D341Med (cell line): ENCODE results near the gene NOTO.

Source experiments
- DNase-seq: peaks from one replicate; pipeline ENCODE4 v3.0.0; 2012; ENCODE audit warnings: low spot score

NOTO gene

GRCh38 chr2:73257425-73258125 lies 55.2 kb downstream of the NOTO start:
- DNase-seq: no peak

DNA sequence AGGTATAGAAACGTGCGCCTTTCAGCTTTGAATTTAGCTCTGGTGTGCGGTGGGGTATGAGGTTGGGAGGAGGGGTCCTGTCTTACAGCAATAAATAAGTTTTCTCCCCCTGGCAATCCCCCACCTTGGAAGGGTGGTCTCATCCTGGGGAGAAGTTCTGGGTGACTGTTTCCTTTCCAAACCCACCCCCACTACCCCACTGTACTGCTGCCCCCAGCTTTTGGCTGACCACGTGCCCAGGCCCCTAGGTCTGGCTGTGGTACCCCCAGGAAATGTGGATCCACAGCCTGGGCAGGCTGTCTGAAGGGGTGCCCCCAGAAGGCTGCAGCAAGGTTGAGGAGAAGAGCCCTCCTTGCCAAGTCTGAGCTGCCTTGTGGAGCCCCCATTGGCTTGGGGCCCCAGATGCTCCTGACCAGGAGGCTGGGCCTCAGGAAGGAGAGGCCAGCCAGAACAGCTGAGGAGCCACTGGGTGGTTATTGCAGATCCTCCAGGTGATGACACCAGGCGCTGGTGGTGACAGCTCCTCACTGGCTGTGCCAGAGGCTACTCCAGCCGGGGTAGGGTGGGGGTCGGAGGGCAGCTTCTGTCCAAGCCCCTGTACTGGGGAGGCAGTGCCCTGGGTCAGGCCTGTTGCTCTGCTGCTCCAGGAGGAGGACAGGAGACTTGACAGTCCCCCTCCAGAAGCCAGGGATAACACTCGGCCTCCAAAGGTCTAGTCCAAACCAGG lies 56.0 kb downstream of the NOTO start:
- no peak for DNase-seq

- DNase-seq: no peak
Measured at GRCh38 chr2:73258913-73259215, 56.5 kb downstream of the NOTO start.

DNA sequence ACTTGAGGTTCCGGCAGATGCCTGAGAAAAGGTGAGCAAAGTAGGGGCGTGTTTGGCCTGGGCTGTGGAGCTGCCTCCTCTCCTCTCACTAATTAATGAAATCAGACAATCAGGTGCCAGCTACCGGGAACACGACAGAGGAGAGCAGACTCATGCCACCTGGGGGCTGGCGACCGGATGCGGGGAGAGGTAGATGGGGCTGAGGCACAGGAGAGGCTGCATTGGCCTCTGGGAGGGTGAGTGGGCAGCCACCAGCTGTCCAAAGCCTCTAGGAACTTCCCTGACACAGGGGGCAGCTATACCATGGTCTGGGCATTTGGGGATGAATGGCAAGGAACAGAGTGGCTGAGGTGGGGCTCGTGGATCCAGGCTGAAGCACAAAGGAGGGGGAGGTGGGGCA lies 56.9 kb downstream of the NOTO start:
- DNase-seq: no peak

GRCh38 chr2:73259704-73260337 lies 57.4 kb downstream of the NOTO start:
- DNase-seq: no peak

DNA sequence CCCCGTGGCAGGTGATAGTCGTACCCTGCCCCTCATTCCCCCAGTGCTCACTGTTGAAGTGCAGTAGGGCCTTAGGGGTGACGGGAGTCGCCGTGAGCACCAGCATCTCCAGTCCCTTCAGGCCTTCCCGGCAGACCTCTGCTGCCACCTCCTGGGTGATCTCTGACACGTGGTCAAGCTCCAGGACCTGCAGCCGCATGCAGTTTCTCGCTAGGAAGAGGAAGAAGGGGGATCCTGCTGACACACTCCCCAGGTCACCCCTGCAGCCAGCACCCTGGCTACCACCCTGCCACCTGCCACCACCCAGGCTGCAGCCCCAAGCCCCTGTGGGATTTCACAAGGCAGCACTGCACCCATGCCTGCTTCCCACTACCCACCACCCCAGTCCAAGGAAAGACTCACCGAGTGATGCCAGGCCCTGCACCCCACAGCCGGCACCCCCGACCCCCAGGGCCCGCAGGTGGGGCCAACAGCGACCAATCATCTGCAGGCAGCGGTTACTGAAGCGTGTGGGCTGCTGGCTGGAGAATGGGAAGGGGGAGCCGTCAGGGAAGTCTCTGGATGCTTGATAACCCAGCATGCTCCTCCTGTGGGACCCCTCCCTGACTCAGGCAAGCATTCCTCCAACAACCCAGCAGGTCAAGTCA lies 58.1 kb downstream of the NOTO start:
- DNase-seq: peak; percentile 84
